Fibroblast of the aortic adventitia (primary cell): Measurements from ENCODE around the gene HLA-A. TPM values are rescaled to one million over a fixed set of nuclear protein-coding genes. Genes with fewer than 3 reads are reported as not detected.
"Not testable (repeated sequence)": the region's sequence is repeated elsewhere in the genome, so short reads cannot be mapped to it uniquely, and the experiment has no call there.

Experiments
- DNase-seq: peaks from one replicate; pipeline ENCODE4 v3.0.0-alpha.2; 2010; ENCODE audit warnings: low read depth
- H3K4me3 ChIP-seq: 2 replicates; pipeline ENCODE4 v1.5.1; 2011; ENCODE audit warnings: low read depth, mild to moderate bottlenecking, control low read depth, low read length, moderate library complexity
- total RNA-seq: library from RNA; depleted of rRNA; stranded (reverse); fragments of >200 nt; gene quantifications from 2 replicates; pipeline ENCODE4 v1.2.3, GENCODE V29; 2012; ENCODE audit warnings: low replicate concordance
- TF ChIP-seq, protein P1 (sequence below): IDR thresholded peaks from 2 replicates; pipeline ENCODE4 v1.5.1; 2011; ENCODE audit warnings: mild to moderate bottlenecking, low read length, control low read depth, inconsistent platforms; ENCODE audit not compliant: insufficient read depth

The HLA-A gene
- total RNA-seq, 1 donor = 184 TPM

DNA sequence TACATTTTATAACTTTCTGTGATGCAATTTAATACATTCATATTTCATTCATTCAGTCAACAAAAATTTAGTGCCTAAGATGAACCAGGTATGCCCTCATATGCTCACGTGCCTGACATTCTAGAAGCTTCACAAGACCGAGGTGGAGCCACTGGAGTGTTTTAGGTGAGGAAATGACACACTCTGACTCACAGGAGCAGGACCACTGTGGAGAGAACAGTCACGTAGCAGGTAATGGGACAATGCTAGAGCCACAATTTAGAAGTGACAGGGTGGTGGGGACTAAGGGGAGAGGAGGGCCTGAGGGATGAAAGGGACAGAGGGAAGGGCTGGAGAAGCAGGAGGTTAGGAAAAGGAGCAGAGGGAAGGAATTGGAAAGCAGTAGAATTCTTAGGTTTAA is 17.6 kb upstream of the HLA-A start:
- no peak overlapping the region for H3K4me3 ChIP-seq
- DNase-seq = no peak

DNA sequence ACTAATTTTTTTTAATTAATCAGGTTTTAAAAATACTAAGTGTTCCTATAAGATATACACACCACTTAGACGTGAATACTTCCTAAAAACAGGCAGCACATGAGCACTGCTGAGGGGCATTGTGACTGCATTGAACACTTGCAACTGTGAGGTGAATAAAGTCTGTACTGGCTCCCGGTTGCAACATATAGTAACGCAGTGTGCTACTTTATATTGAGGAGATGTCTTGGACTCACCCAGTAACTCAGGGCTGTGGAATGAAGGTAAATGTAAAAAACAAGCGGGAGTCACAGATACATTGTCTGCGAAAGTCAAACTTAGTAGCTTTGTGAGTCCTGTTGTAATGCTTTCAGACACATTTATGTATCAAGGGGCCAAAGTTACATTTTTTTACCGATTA is 17.0 kb upstream of the HLA-A start:
- TF ChIP-seq, protein P1, sequence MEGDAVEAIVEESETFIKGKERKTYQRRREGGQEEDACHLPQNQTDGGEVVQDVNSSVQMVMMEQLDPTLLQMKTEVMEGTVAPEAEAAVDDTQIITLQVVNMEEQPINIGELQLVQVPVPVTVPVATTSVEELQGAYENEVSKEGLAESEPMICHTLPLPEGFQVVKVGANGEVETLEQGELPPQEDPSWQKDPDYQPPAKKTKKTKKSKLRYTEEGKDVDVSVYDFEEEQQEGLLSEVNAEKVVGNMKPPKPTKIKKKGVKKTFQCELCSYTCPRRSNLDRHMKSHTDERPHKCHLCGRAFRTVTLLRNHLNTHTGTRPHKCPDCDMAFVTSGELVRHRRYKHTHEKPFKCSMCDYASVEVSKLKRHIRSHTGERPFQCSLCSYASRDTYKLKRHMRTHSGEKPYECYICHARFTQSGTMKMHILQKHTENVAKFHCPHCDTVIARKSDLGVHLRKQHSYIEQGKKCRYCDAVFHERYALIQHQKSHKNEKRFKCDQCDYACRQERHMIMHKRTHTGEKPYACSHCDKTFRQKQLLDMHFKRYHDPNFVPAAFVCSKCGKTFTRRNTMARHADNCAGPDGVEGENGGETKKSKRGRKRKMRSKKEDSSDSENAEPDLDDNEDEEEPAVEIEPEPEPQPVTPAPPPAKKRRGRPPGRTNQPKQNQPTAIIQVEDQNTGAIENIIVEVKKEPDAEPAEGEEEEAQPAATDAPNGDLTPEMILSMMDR = no peak
- no peak for DNase-seq
- no peak overlapping the region for H3K4me3 ChIP-seq

More for the DNA sequence above, 17.6 kb upstream of the HLA-A start:
- TF ChIP-seq, protein P1 = no peak

DNA sequence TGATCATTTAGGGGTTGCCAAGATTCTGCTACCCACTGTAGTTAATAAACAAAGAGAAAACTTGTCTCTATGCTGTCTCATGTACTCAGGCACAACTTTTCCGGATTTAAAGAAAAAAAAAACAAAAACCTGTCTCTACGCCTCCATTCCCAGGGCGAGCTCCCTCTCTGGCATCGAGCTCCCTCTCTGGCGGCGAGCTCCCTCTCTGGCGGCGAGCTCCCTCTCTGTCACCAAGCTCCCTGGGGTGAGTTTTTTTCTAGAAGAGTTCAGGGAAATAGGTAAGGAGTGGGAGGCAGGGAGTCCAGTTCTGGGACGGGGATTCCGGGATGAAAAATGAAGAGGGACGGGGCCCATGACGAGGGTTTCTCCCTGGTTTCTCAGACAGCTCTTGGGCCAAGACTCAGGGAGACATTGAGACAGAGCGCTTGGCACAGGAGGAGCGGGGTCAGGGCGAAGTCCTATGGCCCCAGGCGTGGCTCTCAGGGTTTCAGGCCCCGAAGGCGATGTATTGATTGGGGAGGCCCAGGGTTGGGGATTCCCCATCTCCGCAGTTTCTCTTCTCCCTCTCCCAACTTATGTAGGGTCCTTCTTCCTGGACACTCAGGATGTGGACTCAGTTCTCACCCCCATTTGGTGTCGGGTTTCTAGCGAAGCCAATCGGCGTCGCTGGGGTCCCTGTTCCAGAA is 16.5 kb upstream of the HLA-A start:
- H3K4me3 ChIP-seq = peak overlapping the region; percentile 37
- DNase-seq = peak; percentile 26
- TF ChIP-seq, protein P1 = no peak

DNA sequence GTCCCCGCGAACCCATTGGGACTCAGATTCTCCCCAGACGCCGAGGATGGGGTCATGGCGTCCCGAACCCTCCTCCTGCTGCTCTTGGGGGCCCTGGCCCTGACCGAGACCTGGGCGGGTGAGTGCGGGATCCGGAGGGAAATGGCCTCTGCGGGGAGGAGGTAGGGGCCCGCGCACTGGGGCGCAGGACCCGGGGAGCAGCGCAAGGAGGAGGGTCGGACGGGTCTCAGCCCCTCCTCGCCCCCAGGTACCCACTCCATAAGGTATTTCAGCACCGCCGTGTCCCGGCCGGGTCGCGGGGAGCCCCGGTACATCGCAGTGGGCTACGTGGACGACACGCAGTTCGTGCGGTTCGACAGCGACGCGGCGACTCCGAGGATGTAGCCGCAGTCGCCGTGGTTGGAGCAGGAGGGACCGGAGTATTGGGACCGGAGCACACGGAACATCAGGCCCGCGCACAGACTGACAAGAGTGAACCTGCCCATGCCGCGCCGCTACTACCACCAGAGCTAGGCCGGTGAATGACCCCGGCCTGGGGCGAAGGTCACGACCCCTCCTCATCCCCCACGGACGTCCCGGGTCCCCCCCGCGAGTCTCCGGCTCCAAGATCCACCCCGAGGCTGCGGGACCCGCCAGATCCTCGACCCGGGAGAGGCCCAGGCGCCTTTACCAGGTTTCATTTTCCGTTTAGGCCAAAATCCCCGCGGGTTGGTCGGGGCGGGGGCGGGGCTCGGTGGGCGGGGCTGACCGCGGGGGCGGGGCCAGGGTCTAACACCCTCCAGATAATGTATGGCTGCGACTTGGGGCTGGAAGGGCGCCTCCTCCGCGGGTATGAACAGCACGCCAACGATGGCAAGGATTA is 15.7 kb upstream of the HLA-A start:
- peak; percentile 46 for DNase-seq
- H3K4me3 ChIP-seq = peak overlapping the region; percentile 61
- TF ChIP-seq, protein P1 = no peak

DNA sequence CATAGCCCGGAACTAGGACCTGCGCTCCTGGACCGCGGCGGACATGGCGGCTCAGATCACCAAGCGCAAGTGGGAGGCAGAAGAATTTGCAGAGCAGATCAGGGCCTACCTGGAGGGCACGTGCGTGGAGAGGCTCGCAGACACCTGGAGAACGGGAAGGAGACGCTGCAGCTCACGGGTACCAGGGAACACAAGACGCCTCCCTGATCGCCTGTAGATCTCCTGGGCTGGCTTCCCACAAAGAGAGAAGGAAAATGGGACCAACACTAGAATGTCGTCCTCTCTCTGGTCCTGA is 15.1 kb upstream of the HLA-A start:
- TF ChIP-seq, protein P1 = no peak
- no peak for DNase-seq
- peak overlapping the region; percentile 56 for H3K4me3 ChIP-seq

DNA sequence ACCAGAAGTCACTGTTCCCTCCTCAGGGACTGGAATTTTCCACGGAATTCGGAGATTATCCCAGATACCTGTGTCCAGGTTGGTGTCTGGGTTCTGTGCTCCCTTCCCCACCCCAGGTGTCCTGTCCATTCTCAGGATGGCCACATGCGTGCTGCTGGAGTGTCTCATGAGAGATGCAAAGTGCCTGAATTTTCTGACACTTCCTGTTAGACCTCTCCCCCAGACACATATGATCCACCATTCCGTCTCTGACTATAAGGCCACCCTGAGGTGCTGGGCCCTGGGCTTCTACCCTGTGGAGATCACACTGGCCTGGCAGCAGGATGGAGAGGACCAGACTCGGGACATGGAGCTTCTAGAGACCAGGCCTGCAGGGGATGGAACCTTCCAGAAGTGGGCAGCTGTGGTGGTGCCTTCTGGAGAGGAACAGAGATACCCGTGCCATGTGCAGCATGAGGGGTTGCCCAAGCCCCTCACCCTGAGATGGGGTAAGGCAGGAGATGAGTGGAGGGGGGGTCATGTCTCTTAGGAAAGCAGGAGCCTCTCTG is 14.4 kb upstream of the HLA-A start:
- no peak for DNase-seq
- no peak overlapping the region for H3K4me3 ChIP-seq
- TF ChIP-seq, protein P1 = no peak

DNA sequence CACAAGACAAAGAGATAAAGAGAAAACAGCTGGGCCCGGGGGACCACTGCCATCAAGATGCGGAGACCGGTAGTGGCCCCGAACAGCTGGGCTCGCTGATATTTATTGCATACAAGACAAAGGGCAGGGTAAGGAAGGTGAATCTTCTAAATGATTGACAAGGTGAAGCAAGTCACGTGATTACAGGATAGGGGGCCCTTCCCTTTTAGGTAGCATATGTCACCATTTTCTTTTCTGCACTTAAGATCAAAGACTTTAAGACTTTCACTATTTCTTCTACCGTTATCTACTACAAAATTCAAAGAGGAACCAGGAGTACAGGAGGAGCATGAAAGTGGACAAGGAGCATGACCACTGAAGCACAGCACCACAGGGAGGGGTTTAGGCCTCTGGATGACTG is 12.3 kb upstream of the HLA-A start:
- not testable (repeated sequence) for H3K4me3 ChIP-seq, DNase-seq
